ENCODE data around the gene TRABD2B.

TRABD2B gene

DNA sequence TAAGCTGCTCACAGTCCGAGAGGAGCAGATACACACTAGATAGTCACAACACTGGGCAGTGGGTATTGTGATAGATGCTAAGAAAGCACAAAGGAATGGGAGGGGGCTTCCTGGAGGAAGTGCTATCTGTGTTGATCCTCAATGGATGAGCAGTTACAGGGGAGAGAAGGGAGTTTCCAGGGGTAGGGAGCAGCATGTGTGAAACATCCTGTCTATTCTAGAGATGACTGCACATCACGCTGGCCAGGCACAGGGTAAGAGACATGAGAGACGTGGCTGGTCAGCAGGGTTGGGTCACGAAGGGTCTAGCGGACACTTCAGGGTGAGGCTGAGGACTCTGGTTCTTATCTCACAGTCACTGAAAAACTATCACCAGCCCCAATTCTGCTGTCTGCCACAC, 235.2 kb downstream of the TRABD2B start:
- Histone ChIP-seq H3K36me3 (ENCODE audit: insufficient read depth, low read length) (no peaks in the 10 kb centered on the region), H2AFZ (ENCODE audit: low read depth, low read length) (no peak overlapping the region), H3K4me1 (ENCODE audit: insufficient read depth, low read length) (no peaks in the 10 kb centered on the region), H3K79me2 (ENCODE audit: insufficient read depth, low read length) (no peaks in the 10 kb centered on the region), H3K9me3 (ENCODE audit: insufficient read depth, low read length, severe bottlenecking) (no peaks in the 10 kb centered on the region), H3K9ac (ENCODE audit: low read depth, low read length) (no peak overlapping the region), H3K4me3 (ENCODE audit: low read depth in 1 of 2, low read length in 2 of 2) (no peak overlapping the region), H3K27ac (ENCODE audit: low read length) (no peak overlapping the region), H4K20me1 (ENCODE audit: insufficient read depth, low read length) (peaks cover 4% of the 10 kb centered on the region), H3K4me2 (ENCODE audit: insufficient read depth, low read length) (no peak overlapping the region), H3K27me3 (ENCODE audit: insufficient read depth, low read length, poor library complexity) (peaks cover 8% of the 10 kb centered on the region)
- TF ChIP-seq EZH2 (IDR thresholded peaks at IDR 0.05; ENCODE audit: borderline replicate concordance, low read depth, low read length, severe bottlenecking), result no peak
- TF ChIP-seq, protein P1, sequence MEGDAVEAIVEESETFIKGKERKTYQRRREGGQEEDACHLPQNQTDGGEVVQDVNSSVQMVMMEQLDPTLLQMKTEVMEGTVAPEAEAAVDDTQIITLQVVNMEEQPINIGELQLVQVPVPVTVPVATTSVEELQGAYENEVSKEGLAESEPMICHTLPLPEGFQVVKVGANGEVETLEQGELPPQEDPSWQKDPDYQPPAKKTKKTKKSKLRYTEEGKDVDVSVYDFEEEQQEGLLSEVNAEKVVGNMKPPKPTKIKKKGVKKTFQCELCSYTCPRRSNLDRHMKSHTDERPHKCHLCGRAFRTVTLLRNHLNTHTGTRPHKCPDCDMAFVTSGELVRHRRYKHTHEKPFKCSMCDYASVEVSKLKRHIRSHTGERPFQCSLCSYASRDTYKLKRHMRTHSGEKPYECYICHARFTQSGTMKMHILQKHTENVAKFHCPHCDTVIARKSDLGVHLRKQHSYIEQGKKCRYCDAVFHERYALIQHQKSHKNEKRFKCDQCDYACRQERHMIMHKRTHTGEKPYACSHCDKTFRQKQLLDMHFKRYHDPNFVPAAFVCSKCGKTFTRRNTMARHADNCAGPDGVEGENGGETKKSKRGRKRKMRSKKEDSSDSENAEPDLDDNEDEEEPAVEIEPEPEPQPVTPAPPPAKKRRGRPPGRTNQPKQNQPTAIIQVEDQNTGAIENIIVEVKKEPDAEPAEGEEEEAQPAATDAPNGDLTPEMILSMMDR (IDR thresholded peaks at IDR 0.05; ENCODE audit: borderline replicate concordance, extremely low read depth, low read length, poor library complexity, severe bottlenecking), result no peak
- DNase-seq, result no peak
- no peak for ATAC-seq (ENCODE audit: insufficient read depth, low read depth)

GRCh38 chr1:47761201-47761930, 235.8 kb downstream of the TRABD2B start:
- Histone ChIP-seq H2AFZ (ENCODE audit: low read depth, low read length) (no peak overlapping the region), H3K9me3 (ENCODE audit: insufficient read depth, low read length, severe bottlenecking) (no peaks in the 10 kb centered on the region), H4K20me1 (ENCODE audit: insufficient read depth, low read length) (peaks cover 4% of the 10 kb centered on the region), H3K27me3 (ENCODE audit: insufficient read depth, low read length, poor library complexity) (peaks cover 8% of the 10 kb centered on the region), H3K4me1 (ENCODE audit: insufficient read depth, low read length) (no peaks in the 10 kb centered on the region), H3K79me2 (ENCODE audit: insufficient read depth, low read length) (no peaks in the 10 kb centered on the region), H3K4me3 (ENCODE audit: low read depth in 1 of 2, low read length in 2 of 2) (no peak overlapping the region), H3K27ac (ENCODE audit: low read length) (no peak overlapping the region), H3K4me2 (ENCODE audit: insufficient read depth, low read length) (no peak overlapping the region), H3K9ac (ENCODE audit: low read depth, low read length) (no peak overlapping the region), H3K36me3 (ENCODE audit: insufficient read depth, low read length) (no peaks in the 10 kb centered on the region)
- TF ChIP-seq EZH2 (IDR thresholded peaks at IDR 0.05; ENCODE audit: borderline replicate concordance, low read depth, low read length, severe bottlenecking), result no peak
- TF ChIP-seq, protein P1 (IDR thresholded peaks at IDR 0.05; ENCODE audit: borderline replicate concordance, extremely low read depth, low read length, poor library complexity, severe bottlenecking), result no peak
- DNase-seq, result no peak
- ATAC-seq (ENCODE audit: insufficient read depth, low read depth), result no peak

- H3K79me2 ChIP-seq (ENCODE audit: insufficient read depth, low read length), result no peaks in the 10 kb centered on the region
- H3K4me1 ChIP-seq (ENCODE audit: insufficient read depth, low read length), result no peaks in the 10 kb centered on the region
- H3K4me3 ChIP-seq (ENCODE audit: low read depth in 1 of 2, low read length in 2 of 2), result no peak overlapping the region
- peaks cover 8% of the 10 kb centered on the region for H3K27me3 ChIP-seq (ENCODE audit: insufficient read depth, low read length, poor library complexity)
- H3K9me3 ChIP-seq (ENCODE audit: insufficient read depth, low read length, severe bottlenecking), result no peaks in the 10 kb centered on the region
- H3K36me3 ChIP-seq (ENCODE audit: insufficient read depth, low read length), result no peaks in the 10 kb centered on the region
- no peak overlapping the region for H3K4me2 ChIP-seq (ENCODE audit: insufficient read depth, low read length)
- H3K27ac ChIP-seq (ENCODE audit: low read length), result no peak overlapping the region
- ATAC-seq (ENCODE audit: insufficient read depth, low read depth) (no peak), DNase-seq (no peak)
- H3K9ac ChIP-seq (ENCODE audit: low read depth, low read length), result no peak overlapping the region
- no peak overlapping the region for H2AFZ ChIP-seq (ENCODE audit: low read depth, low read length)
- no peak for TF ChIP-seq EZH2 (IDR thresholded peaks at IDR 0.05; ENCODE audit: borderline replicate concordance, low read depth, low read length, severe bottlenecking)
- TF ChIP-seq, protein P1 (IDR thresholded peaks at IDR 0.05; ENCODE audit: borderline replicate concordance, extremely low read depth, low read length, poor library complexity, severe bottlenecking), result no peak
- peaks cover 4% of the 10 kb centered on the region for H4K20me1 ChIP-seq (ENCODE audit: insufficient read depth, low read length)
Measured at GRCh38 chr1:47759936-47760629, 237.1 kb downstream of the TRABD2B start.

Measured in DND-41 (cell line).